ENCODE results near the gene FOXJ2. TPM values are rescaled to one million over a fixed set of nuclear protein-coding genes. Genes with fewer than 3 reads are reported as not detected.
A peak's percentile ranks its signal among the peaks of the same experiment; 100 is the strongest.
"Not testable (repeated sequence)": the region's sequence is repeated elsewhere in the genome, so short reads cannot be mapped to it uniquely, and the experiment has no call there.

Gene FOXJ2
- polyA plus RNA-seq, 4 donors, result 20.7 to 34.3 (median 23.7) TPM

- no peak for DNase-seq (ENCODE audit: low read depth in 4 of 4, low spot score in 3 of 4)
Measured at GRCh38 chr12:8057839-8058238, 25.3 kb downstream of the FOXJ2 start.

GRCh38 chr12:8058506-8058905, 26.0 kb downstream of the FOXJ2 start:
- no peak for DNase-seq (ENCODE audit: low read depth in 4 of 4, low spot score in 3 of 4)

- no peak for DNase-seq (ENCODE audit: low read depth in 4 of 4, low spot score in 3 of 4)
Measured at GRCh38 chr12:8064131-8064530, 31.6 kb downstream of the FOXJ2 start.

- no peak for DNase-seq (ENCODE audit: low read depth in 4 of 4, low spot score in 3 of 4)
Measured at GRCh38 chr12:8065991-8066594, 33.6 kb downstream of the FOXJ2 start, which contains the start of gene C3AR1. Gene C3AR1 (minus strand): TSS chr12:8066359. CDS start chr12:8060185, 6,174 bp downstream.

GRCh38 chr12:8069582-8069981, 37.1 kb downstream of the FOXJ2 start:
- DNase-seq (ENCODE audit: low read depth in 4 of 4, low spot score in 3 of 4), result no peak

GRCh38 chr12:8071820-8072219, 39.3 kb downstream of the FOXJ2 start:
- DNase-seq (ENCODE audit: low read depth in 4 of 4, low spot score in 3 of 4), result not testable (repeated sequence)

GRCh38 chr12:8075935-8076334, 43.4 kb downstream of the FOXJ2 start:
- no peak for DNase-seq (ENCODE audit: low read depth in 4 of 4, low spot score in 3 of 4)

- DNase-seq (ENCODE audit: low read depth in 4 of 4, low spot score in 3 of 4), result no peak
Measured at GRCh38 chr12:8076366-8076765, 43.9 kb downstream of the FOXJ2 start.

GRCh38 chr12:8077207-8077606, 44.7 kb downstream of the FOXJ2 start:
- peak in 1 of 4 donors; percentile 15 for DNase-seq (ENCODE audit: low read depth in 4 of 4, low spot score in 3 of 4)

GRCh38 chr12:8078398-8078797, 45.9 kb downstream of the FOXJ2 start:
- DNase-seq (ENCODE audit: low read depth in 4 of 4, low spot score in 3 of 4), result no peak

GRCh38 chr12:8078916-8079315, 46.4 kb downstream of the FOXJ2 start:
- DNase-seq (ENCODE audit: low read depth in 4 of 4, low spot score in 3 of 4), result no peak

GRCh38 chr12:8080120-8080519, 47.6 kb downstream of the FOXJ2 start:
- DNase-seq (ENCODE audit: low read depth in 4 of 4, low spot score in 3 of 4), result no peak

GRCh38 chr12:8081251-8081920, 48.9 kb downstream of the FOXJ2 start:
- DNase-seq (ENCODE audit: low read depth in 4 of 4, low spot score in 3 of 4), result peak in 1 of 4 donors; percentile 21

- DNase-seq (ENCODE audit: low read depth in 4 of 4, low spot score in 3 of 4), result no peak
Measured at GRCh38 chr12:8082808-8083100, 50.2 kb downstream of the FOXJ2 start.

GRCh38 chr12:8084351-8084750, 51.8 kb downstream of the FOXJ2 start:
- not testable (repeated sequence) for DNase-seq (ENCODE audit: low read depth in 4 of 4, low spot score in 3 of 4)

- DNase-seq (ENCODE audit: low read depth in 4 of 4, low spot score in 3 of 4), result no peak
Measured at GRCh38 chr12:8087666-8088065, 55.1 kb downstream of the FOXJ2 start.

GRCh38 chr12:8088574-8088973, 56.1 kb downstream of the FOXJ2 start:
- no peak for DNase-seq (ENCODE audit: low read depth in 4 of 4, low spot score in 3 of 4)

GRCh38 chr12:8089277-8089676, 56.8 kb downstream of the FOXJ2 start:
- not testable (repeated sequence) for DNase-seq (ENCODE audit: low read depth in 4 of 4, low spot score in 3 of 4)

- no peak for DNase-seq (ENCODE audit: low read depth in 4 of 4, low spot score in 3 of 4)
Measured at GRCh38 chr12:8089716-8090115, 57.2 kb downstream of the FOXJ2 start.

- no peak for DNase-seq (ENCODE audit: low read depth in 4 of 4, low spot score in 3 of 4)
Measured at GRCh38 chr12:8093291-8093690, 60.8 kb downstream of the FOXJ2 start.

GRCh38 chr12:8096281-8096915, 63.9 kb downstream of the FOXJ2 start:
- DNase-seq (ENCODE audit: low read depth in 4 of 4, low spot score in 3 of 4), result no peak

- DNase-seq (ENCODE audit: low read depth in 4 of 4, low spot score in 3 of 4), result no peak
Measured at GRCh38 chr12:8099235-8099634, 66.7 kb downstream of the FOXJ2 start.

Measured in left renal pelvis (tissue), 4 donors.